Left forelimb (tissue), 1 donor: ENCODE data around the gene BTF3.
"Not testable (repeated sequence)": the region's sequence is repeated elsewhere in the genome, so short reads cannot be mapped to it uniquely, and the experiment has no call there.

Experiments
- DNase-seq: peaks from one replicate; pipeline ENCODE4 v3.0.0-alpha.2; 2018; ENCODE audit warnings: low spot score

Gene BTF3

DNA sequence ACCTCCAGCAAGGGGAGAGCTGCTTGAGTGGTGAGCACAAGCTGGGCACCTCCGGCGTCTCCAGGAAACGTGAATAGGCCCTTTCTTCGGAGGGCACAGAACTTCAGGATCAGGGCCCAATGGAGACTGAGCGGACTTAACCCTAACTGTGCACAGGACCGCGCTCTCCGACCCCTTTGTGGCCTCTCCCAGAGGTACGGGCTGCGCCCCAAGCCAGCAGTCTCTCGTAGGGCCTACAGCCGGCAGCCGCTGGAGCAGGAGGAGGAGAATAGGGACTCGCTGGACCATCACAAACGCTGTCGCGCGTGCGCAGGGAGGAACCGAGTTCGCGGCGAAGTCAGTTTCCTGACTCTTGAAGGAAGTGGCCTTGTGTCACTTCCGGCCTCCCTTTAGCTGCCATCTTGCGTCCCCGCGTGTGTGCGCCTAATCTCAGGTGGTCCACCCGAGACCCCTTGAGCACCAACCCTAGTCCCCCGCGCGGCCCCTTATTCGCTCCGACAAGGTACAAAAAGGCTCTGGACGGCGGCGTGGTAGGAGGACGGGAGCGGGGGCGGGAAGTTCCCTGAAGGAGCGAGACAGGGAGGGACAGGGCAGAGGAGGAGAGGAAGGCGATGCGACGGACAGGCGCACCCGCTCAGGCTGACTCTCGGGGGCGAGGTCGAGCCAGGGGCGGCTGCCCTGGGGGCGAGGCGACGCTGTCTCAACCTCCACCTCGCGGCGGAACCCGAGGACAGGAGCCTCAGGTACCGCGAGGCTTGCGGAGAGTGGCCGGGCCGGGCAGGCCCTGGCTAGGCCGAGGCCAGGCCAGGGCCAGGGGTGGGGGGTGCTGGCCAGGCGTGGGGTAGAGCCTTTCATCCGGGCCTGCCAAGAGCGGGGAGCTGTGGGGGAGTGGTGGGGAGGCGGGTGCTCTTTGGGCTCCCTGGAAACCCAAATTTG, at the start of gene BTF3:
Gene BTF3, plus strand, starts transcription at position 386 of the 936 bp plus-strand sequence. Its CDS starts 226 bp downstream, at position 612.
- peak; percentile 95 for DNase-seq

DNA sequence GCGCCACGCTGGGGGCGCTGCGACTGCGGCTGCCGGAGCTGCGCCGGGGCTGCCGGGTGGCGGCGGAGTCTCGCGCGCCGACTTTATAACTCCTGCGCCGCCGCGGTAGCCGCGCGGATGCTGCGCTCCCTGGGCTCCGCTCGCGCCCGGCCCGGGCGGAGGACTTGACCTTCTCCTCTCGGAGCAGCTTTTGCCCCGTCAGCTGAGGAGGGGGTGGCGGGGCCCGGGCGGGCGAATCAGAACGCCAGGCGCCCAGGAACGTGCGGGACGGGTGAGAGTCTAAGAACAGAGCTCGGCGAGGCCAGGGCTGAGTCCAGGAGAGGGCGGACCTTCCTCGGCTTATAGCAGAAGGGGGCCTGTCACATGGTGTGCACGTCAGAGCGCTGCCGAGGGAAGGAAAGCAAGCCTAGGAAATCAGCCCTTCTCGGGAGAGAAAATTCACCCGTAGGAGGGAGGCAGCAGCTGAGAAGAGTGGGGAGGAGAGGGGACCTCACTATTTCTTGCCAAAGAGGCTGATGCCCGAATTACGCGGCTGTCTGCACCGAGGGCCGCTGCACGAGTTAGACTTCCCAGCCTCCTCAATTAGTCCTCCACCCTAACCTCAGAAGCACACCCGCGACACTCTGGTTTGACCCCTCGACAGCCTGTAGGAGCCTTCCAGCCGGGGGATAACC, 49.6 kb upstream of the BTF3 start, which contains the start of gene FOXD1:
Gene FOXD1, minus strand, starts transcription at position 315 of the 674 bp plus-strand sequence. CDS start 415 bp downstream, outside the sequence.
- DNase-seq = peak; percentile 88

DNA sequence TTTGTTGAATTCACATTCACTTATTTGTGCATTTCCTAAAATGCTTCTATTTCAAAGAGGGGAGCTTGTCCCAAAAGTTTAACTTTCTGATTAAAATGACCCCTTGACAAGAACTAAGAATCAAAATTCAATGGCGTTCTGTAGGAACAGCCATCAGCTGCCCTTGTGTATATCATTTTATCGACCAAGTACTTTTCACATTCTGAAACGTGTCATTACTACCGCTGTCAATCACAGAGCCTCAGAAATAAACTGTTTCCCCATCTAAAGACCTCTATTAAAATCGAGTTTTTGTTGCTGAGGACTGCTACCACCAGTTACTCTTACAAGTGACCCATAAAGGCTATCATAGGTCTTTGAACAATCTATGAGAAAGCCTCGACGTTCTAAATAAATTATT, 48.1 kb upstream of the BTF3 start:
- no peak for DNase-seq

DNA sequence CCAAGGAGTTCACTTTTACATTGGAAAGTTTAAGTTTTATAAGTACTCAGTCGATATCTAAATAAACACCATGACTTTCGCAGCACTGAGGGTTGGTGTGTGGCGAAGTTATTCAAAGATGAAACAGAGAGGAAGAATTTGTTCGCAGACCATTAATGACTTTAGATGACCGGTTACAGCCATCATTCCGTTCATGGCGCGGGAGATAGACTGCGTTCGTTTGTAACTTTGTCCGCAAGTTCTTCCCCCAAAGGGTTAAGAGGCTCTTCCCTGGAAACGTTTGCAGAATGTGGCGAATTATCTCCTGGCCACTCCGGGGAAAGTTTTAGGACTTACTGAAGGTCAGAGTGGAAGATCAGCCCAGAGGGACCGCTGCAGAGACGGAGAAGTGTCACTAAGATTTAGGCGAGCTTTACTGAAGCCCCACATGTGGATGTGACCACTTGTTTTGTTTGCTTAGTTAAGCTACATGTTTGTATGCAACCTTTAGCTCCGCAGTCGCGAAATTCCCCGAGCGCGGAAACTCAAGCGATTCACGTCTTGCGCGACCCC, 47.5 kb upstream of the BTF3 start:
- DNase-seq = no peak

DNA sequence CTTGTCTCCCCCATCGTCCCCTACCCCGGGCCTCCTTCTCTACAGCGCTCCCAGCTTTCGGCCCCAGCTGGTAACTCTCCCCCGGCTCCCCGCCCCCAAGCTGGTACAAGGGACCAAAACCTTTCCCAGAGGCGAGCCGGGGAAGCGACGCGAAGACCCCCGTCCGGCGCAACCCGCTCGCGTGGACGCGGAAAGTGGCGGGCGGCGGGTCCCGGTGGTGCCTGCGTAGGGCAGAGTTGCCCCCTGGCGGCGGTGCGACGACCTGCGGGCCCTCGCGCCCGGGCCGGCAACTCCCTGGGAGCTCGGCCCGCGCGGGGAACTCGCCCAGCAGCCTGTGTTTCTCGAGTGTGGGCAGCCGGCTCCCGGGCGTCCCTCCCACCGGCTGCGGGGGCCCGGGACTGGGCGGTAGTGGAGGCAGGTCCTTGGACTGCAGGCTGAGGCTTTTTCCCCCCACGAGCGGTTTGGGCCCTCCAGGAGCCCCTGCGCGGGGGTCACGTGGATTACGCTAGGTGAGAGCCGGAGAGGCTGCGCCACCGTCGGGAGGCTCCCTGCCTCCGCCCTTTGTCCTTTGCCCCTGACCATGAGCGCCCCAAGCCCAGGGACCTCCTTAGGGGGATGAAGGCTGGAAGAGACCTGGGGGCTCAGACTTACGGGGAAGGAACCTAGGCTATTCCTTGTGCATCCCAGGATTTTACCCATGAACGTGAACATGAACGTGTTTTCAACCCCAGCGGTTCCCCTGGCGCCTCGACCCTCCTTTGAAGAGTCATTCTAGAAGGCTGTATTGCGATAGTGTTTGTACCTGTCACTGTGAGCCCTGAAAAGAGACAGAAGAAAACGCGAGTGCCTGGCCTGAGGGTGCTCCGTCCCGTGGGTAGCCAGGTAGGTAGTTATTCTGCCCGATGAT, 46.8 kb upstream of the BTF3 start:
- DNase-seq = peak; percentile 82

DNA sequence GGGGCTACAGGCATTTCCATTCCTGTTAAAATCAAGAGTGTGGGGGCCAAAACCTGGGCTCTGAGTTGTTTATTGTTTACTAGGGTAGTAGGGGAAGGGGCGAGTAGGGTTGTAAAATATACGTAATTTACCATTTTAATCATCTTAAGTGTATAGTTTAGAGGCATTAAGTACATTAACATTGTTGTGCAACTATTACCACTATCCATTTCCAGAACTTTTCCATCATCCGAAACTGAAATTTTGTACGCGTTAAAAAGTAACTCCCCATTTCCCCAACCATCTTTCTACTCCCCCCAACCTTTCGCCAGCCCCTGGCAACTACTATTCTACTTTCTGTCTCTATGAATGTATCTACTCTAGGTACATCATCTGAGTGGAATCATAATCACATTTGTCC, 46.0 kb upstream of the BTF3 start:
- no peak for DNase-seq

DNA sequence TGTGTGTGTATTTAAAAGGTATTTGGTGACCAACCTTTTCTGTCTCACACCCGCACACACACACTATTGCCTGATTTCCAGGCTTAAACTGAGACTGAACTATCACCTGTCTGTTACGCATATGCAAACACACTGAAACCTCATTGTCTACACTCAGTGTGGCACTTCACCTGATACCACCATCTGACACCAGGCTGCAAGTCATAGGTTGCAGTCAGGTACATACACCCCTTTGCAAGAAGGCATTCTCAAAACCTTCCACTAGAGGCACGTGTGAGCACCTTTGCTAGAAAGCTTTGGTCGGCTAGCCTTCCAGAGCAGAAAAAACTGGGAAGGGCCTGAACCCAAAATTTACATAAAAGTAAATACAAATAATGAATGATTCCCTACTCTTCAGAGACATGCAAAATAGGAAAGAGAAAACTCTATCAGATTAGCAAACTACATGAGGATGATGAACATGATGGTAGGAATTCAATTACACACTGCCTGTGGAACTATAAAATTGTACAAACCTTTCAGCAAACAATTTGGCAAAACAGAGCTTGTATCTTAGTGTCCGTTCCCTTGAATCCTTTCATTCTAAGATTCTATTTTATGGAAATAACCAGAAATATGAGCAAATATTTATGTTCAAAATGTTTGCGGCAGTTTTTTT, 43.7 kb upstream of the BTF3 start:
- DNase-seq = no peak

DNA sequence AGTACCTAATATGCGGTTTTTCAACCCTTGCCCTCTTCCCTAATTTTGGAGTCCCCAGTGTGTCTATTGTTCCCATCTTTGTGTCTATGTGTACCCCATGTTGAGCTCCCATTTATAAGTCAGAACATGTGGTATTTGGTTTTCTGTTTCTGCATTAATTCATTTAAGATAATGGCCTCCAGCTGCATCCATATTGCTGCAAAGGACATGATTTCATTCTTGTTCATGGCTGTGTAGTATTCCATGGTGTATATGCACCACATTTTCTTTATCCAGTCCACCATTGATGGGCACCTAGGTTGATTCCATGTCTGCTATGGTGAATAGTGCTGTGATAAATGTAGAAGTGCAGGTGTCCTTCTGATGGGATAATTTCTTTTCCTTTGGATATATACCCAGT, 41.8 kb upstream of the BTF3 start:
- DNase-seq = not testable (repeated sequence)

DNA sequence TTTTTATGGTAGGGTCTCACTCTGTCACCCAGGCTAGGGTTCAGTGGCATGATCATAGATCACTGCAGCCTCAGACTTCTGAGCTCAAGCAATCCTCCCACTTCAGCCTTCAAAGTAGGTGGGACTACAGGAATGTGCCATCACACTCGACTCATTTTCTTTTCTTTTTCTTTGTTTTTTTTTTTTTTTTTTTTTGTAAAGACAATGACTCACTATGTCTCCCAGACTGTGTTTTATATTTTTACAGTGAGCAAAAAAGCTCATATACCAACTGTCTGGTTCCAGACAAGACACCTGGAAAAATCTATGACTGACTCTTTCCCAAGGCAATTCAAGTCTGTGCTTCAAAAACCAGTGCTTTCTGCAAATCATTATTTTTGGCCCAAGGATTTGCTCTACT, 38.9 kb upstream of the BTF3 start:
- DNase-seq = no peak

DNA sequence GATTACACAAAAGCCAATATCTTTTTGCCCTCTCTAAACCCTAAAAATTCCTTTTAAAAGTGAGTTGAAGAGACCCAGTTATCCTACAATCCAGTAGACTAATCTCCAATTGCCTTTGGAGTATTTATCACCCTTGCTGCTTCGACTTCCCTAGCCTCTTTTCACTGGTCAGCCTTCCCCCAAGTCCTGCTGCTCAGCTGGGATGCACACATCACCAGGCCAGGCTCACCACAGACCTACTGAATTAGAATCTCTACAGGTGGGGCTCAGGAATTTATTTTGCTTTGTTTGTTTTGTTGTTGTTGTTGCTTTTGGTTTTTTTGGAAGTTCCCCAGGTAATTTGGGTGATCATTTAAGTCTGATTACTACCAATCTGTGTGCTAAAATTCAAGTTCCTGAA, 38.1 kb upstream of the BTF3 start:
- DNase-seq = no peak

DNA sequence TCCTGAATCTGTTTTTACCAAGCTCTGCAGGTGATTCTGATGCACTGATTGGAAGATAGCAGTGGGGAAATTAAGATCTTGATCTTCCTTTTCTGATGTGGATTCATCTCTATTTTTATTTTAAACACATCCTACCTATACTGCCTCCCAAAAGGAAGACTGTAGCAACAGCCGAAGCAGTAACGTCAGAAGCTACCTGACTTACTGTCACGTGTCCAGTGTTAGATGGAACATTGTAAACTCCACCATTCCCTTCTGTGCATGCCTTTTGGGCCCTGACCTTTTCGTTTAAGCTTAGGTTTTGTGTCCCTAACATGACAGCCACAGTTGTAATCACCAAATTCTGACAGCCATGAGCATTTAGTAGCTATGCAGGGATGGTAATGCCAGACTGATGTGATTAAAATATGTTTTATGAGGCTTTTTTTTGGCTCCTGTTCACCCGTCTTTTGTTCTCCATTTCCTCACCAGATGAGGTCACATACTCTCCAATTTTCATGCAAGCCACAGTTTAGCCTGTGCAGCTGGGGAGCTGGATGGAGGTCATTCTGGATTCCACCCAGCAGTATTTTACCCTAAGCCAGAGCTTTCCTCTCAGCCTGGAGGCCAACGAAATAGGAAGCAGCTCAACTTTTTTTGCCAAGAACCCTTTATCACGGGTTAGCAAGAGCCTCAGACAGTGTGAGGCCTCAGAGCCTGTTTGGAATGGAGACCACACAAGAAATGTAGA, 34.1 kb upstream of the BTF3 start:
- DNase-seq = peak; percentile 77

DNA sequence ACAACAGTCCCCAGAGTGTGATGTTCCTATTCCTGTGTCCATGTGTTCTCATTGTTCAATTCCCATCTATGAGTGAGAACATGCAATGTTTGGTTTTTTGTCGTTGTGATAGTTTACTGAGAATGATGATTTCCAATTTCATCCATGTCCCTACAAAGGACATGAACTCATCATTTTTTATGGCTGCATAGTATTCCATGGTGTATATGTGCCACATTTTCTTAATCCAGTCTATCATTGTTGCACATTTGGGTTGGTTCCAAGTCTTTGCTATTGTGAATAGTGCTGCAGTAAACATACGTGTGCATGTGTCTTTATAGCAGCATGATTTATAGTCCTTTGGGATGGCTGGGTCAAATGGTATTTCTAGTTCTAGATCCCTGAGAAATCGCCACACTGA, 29.6 kb upstream of the BTF3 start:
- DNase-seq = not testable (repeated sequence)

DNA sequence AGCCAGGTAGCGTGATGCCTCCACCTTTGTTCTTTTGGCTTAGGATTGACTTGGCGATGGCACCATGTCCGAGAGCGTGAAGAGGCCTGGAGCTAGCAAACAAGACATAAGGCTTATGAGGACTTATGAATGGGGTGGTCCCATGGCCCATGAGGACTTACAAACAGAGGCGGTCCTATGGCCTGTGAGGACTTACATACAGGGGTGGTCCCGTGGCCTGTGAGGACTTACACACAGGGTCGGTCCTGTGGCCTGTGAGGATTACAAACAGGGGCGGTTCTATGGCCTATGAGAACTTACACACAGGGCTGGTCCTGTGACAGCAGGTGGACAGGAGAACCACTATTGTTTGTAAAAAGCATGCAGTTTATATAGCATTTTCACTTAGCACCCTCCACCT, 28.4 kb upstream of the BTF3 start:
- DNase-seq = no peak

DNA sequence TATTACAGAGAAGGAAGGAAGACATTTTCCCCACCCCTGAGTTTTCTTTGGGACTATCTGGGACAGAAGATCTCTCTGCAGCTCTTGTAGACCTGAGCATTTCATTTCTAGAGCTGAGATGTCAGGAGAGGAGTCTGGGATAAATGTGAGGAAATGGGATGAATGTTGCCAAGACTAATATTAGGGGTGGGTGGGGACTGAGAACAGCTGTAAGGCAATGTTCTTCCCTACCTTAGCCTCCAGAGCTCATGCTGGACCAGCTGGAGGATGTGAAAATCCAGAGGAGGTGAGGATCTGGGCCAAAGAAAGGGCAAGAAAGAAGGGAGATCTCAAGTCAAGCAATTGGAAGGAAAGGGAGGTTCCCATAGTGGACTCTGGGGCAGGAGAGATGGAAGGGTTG, 26.6 kb upstream of the BTF3 start:
- no peak for DNase-seq

DNA sequence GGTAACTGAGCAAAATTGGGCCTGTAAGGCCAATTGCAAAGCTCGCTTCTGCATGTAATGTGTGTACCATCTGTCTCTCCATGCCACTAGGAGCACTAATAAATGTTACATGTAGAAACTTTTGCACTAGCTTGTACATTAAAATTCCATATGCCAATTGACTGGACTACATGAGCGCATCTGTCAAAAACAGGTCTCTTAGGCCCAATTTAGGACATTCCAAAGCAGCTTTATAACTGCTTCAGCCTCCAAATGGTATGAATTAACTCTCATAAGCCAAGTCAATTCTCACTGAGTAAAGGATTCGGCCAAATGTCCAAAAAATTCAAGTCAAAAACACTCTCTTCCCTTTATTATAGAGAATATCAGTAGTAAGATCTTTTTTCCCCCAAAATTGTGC, 26.1 kb upstream of the BTF3 start:
- no peak for DNase-seq

DNA sequence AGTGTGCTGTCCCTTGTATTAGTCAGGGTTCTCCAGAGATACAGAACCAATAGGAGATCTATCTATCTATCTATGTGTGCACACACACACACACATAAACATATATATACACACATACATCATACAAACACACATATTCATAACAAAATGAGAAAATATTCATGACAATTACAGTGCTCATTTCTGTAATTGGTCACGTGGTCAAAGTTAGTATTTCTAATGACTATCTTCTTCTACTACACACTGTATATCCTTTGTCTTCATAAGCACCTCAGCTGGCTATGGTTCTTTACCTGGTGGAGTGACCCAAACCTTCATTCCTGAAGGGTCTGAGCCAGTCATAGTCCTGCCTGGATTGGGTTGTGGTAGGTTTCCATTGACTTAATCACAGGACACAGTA, 17.7 kb upstream of the BTF3 start:
- no peak for DNase-seq

DNA sequence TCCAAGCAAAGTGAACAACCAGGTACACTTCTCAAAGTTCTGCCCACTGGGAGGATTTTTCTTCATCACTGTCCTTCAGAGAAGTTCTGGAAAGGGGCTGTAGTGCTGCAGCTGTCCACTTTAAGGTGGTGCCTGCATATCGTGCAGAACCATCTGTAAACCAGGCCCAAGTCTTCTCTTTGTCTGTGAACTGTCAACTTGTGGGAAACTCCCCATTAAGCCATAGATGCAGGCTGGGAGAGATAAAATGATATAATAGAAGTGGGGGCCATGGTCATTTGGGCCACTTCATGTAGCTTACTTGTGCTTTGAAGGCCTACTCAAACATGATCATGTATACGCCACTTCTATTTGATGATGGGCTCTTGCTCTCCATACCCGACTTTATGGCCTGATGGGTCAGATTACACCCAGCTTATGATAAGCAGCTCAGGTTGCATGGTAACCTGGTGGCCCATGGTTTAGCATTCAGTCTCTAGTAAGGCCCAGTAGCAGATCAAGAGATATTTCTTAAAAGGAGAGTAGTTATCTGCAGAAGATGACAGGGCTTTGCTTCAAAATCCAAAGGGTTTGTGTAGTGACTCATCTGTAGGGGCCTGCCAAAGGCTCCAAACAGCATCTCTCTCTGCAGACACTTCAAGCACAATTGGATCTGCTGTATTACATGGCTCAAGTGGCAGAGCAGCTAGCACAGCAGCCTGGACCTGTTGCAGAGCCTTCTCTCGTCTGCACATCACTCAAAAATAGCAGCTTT, 15.7 kb upstream of the BTF3 start:
- DNase-seq = no peak

DNA sequence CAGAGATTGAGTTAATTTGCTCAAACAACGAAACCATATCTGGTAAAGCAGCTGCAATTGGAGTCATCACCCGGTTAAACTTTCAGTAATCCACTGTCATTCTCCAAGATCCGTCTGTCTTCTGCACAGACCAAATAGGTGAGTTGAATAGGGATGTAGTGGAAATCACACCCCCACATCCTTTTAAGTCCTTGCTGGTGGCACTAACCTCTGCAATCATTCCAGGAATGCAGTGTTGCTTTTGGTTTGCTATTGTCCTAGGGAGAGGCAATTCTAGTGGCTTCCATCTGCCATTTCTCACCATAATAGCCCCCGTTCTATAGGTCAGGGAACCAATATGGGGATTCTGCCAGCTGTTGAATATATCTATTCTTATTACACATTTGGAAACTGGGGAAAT, 14.6 kb upstream of the BTF3 start:
- DNase-seq = no peak

DNA sequence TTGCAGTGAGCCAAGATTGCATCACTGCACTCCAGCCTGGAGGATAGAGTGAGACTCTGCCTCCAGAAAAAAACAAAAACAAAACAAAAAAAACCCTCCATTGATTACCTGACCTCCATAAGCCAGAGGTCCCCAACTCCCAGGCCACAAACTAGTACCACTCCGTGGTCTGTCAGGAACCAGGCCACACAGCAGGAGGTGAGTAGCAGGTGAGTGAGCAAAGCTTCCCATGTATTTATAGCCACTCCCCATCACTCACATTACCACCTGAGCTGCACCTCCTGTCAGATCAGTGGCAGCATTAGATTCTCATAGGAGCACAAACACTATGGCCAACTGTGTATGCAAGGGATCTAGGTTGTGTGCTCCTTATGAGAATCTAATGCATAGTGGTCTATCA, 13.7 kb upstream of the BTF3 start:
- no peak for DNase-seq

DNA sequence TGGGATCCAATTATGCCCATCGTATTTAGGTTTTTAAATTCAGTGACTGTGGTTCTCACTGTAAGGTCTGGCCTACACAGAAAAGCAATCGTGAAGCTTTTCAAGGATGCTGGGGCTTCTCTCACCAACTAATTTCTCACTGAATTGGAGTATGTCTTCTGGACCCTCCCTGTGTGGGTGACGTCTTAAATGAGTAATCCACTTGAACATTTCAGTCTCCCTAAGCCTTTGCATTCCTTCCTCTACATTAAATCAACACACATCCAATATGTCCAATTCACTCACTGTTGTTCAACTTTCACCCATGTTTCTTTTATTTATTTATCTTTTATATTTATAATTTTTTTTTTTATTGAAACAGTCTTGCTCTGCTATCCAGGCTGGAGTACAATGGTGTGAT, 12.5 kb upstream of the BTF3 start:
- no peak for DNase-seq
